HG03469 (cell line): ENCODE results near the gene DLD.
"Not testable (repeated sequence)": the region's sequence is repeated elsewhere in the genome, so short reads cannot be mapped to it uniquely, and the experiment has no call there.

Source experiments
- ATAC-seq: cut with Tn5 transposase; IDR thresholded peaks from one replicate; pipeline ENCODE4 v1.9.1; 2021; ENCODE audit warnings: mild to moderate bottlenecking, moderate library complexity, moderate number of reproducible peaks; ENCODE audit not compliant: unreplicated experiment

Gene DLD

DNA sequence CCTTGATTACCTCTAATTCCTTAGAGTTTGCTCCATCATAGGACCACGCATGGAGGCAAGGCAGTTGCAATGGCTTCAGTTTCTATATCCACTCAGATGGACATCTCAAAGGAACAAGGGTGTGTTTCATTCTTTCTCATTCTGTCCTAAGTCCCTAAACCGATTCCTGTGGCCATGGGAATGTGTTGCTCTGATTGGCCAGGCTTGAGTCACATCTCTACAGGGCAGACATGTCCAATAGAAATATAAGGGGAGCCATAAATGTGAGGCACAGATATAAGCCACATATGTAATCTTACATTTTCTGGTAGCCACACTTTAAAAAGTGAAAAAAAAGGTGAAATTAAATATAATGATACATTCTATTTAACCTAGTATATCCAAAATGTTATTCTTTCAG, 16.9 kb upstream of the DLD start:
- no peak for ATAC-seq

DNA sequence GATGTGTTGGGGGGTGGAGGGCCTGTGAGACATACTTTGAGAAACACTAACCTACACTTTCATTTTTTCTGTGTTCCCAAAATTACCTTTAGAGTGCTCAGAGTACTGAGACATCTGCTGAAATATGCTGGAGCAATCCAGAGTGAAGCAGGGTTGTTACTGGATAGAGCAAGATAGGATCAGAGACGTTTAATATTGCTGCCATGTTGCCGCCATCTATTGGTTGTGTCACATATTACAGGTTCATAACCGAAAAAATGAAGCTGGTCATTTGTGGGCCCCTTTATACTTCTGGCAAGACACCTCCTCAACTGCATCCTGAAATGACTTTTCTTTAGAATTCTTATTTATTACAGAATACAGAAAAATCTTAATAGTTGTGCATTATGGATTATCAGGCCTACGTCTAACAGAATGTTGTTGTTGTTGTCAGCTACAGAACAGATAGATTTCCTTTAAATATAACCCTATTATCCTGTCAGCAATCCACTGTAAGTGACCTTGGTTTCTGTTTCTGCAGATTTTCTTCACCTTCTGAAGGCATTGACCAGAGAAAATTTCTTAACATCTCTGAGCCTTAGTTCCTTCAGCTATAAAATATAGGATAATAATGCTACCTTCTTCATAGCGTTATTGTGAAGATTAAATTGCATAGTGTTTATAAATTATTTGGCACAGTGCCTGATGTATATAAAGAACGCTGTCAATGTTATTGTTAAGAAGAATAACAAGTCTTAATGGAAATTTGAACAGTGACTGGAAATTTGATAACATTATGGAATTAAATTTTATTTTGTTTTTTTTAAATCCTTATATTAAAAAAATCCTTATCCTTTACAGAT, 16.2 kb upstream of the DLD start:
- peak; percentile 58 for ATAC-seq

DNA sequence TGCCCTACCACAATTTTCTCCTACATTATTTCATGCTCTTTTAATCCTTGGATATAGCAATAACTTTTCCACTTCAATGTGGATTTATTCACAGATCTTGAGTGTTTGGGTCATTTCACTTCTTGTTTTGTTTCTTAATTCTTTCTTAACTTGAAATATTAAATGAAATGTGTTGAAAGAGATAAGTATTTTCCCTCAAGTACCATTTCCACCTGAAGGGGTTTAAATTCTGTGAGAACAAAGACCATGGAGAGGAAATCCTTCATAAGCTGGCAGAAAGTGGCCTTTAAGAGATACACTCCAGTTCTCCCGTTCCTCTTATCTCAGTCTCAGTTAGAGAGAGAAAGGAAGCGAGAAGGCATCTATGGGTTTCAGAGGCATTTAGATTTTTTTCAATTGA, 14.1 kb upstream of the DLD start:
- no peak for ATAC-seq

DNA sequence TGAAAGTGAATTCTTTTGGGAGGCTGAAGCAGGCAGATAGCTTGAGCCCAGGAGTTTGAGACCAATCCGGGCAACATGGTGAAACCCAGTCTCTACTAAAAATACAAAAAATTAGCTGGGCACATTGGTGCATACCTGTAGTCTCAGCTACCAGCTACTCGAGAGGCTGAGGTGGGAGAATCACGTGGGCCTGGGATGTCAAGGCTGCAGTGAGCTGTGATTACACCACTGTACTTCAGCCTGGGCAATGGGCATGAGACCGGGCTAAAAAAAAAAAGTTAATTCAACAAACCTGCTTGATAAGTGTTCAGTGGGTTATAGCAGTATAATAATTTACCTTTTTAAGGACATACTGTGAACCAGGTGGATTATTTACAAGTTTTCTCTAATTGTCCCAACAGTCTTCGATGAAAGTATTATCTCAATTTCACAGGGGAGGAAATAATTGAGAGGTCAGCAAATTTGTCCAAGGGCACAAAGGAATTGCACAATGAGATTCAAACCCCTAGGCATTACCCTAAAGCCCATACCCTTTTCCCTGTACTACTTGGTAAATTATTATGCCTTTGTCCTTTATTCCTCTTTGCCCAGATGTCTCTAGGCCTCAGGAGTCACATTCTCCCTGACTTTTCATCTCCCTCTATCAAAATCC, 13.1 kb upstream of the DLD start:
- no peak for ATAC-seq

DNA sequence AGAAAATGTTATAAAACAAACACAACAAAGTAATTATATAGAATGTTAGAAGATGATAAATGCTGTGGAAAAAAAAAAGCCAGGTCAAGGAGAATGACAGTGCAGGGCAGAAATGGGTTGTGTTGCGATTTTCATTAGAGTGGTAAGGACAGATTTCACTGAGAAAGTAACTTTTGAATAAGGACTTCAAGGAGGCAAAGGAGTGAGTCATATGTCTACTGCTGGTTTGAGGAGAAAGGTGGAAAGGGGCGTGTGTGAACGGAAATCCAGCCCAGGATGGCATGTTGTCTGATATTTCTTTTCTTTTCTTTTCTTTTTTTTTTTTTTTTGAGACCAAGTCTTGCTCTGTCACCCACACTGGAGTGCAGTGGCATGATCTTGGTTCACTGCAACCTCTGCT, 12.3 kb upstream of the DLD start:
- no peak for ATAC-seq

DNA sequence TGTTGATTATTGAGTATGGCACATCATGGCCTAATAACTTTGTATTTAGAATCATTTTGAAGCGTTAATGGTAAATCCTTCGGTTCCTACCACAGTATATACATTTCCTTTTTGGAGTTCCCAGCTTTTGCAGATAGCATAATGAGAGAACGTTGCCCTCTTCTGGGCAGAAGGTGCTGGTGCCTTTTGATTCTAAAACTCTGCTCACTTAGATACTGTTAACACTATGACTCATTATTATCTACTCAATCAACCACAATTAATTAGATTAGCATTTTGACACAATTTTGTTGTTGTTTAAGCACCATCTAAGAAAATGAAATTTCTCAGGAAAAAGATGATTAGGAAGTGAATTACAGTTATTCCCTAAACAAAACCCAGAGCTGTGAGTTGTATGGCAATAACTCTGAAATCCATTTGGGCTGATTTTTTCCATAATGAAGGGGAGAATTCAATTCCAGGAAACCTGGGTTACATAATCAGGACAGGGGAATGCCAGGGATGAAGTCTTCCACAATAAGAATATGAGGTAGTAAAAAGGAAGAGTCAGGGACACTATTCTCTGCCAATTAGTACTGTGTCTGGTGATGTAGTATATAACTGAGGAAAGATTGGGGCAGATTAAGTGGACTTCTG, 11.5 kb upstream of the DLD start:
- peak; percentile 64 for ATAC-seq

DNA sequence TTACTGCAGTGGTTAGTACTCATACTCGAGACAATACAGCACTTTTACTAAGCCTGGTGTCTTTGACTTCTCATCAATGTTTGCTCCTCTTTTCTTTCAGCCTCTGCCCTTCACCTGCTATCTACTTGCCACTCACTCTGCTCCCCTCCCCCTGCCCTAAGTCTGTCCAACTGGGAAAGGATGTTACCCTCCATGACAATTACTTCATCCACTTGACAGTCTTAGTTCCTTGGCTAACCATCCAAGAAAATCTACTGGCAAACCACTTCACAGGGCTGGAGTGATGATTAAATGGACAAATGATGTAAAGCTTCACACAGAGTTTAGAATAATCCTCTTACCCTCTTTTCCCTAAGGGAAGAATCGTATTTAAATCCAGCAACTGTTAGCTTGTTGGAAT, 8.2 kb upstream of the DLD start:
- ATAC-seq: no peak

DNA sequence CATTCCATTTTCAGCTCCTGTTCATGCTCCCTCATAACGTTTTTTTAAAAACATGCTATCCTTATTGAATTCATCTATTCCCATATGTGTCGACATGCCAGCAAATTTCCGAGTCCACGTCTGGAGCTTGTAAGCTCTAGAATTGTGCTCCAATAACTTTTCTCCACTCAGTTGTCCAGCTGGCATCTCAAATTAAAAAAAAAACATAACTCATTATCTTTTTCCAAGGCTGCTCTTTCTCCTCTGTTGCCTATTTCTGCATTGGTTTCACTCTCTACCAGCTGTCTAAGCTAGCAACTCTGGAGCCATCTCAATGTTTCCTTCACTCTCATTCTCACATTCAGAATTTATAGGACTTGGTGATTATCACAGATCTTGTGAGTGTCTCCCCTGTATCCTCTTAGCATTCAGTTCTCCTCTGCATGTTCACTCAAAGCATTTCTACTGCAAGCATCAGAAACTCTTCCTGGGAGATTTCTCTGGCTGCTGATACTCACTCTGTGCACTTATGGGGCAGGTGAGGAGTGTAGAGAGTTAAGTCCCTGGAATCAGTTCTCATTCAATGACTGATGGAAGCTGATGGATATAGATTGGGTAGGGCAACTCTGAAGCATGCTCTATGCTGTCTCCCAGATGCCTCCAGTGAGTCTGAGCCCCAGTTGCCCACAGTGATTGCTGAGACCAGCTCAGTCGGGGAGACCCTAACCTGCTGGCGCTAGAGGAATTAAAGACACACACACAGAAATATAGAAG, 6.7 kb upstream of the DLD start:
- ATAC-seq: no peak

DNA sequence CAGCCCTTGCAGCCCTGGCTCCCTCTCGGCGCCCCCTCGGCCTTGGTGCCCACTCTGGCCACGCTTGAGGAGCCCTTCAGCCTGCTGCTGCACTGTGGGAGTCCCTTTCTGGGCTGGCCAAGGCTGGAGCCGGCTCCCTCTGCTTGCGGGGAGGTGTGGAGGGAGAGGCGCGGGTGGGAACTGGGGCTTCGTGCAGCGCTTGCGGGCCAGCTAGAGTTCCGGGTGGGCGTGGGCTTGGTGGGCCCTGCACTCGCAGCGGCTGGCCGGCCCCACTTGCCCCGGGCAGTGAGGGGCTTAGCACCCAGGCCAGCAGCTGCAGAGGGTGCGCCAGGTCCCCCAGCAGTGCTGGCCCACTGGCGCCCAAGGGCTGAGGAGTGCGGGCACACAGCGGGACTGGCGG, 3.2 kb upstream of the DLD start:
- ATAC-seq: not testable (repeated sequence)

DNA sequence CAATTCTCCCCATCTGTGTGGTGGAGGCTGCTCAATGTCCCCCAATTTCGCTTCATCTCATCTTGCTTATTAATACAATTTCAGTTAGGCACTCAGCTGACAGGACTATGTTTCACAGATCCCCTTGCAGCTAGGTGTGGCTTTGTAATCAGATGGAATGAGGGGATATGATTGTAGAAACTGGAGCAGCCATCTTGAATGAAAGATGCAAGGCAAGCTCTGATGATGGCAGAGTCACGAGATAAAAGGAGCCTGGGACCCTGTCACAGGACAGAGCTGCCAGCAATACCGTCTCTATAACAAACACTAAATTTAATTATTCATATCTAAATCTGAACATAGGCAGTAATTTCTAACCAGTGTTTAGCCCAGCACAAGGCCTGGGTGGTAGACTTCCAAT, 991 bp upstream of the DLD start:
- no peak for ATAC-seq

DNA sequence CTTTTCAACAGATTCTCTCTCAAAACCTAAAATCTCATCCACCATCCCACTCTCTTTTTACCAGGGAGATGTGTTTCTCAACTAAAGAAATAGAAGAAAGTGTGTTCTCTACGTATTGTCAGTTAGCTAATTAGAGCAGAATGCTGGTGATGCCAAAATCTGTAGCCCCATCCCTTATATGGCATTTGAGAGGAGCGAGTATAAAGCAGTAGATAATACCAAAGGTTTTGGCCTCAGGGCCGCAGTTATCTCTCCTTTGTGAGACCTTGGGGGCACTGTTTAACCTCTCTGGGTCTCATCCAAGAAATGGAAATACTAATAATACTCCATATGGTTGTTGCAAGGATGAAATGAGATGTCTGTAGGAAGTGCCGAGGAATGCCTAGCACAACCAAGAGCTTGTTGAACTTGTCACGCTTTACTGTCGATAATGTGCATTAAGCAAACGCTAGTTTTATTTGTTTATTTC, 456 bp upstream of the DLD start:
- no peak for ATAC-seq

DNA sequence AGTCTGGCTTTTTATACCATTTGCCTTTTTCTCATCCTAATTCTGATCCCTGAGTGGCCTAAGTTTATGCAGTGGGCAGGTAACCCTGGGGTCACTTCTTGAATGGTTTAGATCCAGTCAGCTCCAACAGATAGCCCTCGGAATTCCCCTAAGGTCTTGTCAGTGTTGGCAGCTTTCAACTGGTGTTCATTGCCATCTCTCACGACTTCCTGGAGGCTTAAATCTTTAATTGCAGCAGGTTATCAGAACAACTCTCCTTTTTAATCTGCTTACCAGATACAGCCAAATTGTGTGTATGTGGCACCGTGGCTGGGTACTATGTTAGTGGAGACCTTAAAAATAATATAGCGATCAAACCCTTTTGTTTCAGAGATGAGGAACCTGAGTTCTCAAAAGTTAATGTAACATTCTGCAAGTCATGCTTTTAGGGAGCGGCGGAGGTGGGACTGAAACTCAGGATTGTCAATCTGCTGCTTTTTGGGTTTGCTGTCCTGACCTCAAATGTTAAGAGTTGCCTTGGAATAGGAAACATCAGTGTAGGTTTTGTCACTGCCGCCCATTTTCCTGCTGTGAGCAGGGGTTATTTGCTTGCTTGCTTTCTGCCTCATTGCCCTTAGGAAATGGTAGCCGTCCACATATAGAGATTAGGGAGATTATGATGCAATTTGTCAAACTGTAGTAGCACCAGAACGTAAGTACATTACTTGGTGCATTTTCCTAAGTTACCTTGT, 818 bp downstream of the DLD start:
- ATAC-seq: no peak

DNA sequence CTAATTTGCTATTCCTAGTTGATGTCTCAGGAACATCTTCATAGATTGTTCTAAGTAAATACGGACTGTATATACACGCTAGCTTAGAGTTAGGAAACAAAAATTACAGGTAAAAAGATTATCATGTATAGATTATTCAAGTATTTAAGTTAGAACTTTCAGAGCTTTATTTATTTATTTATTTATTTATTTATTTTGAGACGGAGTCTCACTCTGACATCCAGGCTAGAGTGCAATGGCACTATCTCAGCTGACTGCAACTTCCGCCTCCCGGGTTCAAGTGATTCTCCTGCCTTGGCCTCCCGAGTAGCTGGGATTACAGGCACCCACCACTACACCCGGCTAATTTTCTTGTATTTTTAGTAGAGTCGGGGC, 1.4 kb downstream of the DLD start:
- ATAC-seq: not testable (repeated sequence)

DNA sequence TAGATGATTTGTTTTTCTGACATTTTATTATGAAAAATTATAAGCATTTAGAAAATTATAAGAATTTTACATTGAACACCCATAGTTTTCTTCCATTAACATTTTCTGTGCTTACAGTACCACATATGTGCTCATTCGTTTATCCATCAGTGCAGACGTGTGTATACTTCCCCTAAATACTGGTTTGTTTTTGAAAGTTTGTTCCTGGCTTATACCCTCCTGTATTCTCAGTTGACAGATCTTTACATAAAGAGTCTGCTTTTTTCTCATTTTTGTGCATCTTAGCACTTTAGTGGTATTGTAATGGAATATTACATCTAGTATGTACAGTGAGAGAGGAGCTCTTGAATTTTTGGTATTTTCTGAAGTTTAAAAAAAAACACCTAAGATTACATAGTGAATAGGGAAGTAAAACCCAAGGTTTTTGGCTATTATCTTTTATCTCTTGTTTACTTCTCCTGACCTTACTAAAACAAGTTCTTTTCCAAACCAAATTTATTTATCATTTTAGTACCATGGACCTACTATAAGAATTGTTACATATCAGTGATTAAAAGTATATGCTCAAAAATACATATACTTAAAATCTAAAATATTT, 8.1 kb downstream of the DLD start:
- no peak for ATAC-seq

DNA sequence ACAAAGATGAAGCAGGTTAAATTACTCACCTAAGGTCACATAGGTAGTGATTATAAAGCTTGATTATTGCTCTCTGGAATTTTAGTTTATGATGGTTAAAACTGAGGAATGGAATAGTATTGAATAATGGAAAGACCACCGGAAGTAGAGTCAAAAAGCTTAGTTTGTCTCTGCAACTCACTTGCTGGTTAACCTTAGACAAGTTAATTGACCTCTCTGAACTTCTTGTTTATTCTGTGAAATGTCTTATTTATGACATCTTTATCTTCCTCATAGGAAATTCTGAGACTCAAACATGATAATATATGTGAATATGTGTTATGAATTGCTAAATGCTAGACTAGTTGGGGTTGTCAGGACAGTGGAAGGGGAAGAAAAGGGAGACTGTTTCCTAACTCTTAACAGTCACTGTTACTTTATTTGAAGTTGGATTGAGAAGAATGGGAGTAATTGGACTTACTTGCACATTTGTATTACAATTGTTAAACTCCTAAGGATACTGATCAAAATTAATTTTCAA, 9.6 kb downstream of the DLD start:
- no peak for ATAC-seq

DNA sequence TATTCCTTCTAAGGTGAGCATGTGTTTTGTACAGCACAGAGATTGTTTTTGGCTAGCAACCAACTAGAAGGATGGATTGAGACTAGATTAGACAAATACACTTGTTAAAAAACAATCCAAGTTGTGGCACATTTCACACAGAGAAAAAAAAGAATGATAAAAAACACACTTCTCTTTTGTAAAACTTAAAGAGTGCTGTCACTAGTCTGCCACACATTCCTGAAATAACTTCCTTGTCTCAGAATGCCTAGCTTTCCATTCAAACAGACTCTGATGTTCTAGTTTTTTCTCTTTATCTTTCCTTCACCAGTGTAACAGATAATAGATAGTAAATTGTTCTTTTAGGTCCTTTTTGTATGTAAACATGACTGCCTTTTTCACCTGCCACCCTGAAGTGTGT, 11.4 kb downstream of the DLD start:
- ATAC-seq: no peak

DNA sequence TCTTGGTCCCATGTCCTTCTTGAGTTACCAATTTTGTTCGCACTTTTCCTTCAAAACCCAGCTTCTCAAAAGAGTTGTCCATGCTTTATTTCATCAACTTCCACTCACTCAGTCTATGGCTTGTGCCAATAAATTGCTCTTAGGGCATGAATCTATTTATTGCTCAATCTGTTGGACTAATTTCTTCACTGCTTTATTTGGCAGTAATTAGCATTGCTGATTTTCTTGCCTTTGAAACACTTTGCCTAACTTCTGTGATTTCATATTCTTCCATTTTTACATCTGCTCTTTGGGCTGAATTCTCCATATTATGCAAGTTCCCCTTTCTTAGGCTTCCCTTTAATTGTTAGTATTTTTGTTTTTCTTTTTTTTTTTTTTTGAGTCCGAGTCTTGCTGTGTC, 16.8 kb downstream of the DLD start:
- ATAC-seq: no peak

DNA sequence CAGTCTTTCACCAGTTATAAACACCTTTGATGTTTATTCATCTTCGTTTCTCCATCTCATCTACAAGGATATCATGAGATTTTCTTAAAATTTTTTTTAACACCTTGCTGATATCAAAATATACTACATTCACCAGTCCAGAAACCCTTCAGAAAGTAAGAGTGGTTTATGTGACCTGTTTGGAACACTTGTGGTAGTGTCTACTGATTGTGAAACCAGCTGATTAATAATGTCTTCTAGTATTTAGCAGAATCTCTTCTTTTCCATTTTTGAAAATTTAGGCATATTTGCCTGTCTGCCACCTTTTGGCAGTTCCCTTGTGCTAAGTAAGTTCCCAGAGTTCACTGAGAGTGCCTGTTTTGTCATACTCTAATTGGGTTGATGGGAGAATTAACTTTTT, 18.5 kb downstream of the DLD start:
- ATAC-seq: no peak

DNA sequence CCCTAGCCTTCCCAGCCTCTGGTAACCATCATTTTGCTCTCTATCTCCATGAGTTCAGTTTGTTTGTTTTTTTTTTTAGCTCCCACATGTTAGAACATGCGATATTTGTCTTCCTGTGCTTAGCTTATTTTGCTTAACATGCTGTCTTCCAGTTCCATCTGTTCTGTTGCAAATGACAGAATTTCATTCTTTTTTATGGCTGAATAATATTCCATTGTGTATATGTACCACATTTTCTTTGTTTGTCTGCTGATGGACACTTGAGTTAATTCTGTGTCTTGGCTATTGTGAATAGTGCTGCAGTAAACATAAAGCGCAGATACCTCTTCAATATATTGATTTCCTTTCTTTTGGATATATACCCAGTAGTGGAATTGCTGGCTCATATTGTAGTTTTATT, 21.0 kb downstream of the DLD start:
- no peak for ATAC-seq

DNA sequence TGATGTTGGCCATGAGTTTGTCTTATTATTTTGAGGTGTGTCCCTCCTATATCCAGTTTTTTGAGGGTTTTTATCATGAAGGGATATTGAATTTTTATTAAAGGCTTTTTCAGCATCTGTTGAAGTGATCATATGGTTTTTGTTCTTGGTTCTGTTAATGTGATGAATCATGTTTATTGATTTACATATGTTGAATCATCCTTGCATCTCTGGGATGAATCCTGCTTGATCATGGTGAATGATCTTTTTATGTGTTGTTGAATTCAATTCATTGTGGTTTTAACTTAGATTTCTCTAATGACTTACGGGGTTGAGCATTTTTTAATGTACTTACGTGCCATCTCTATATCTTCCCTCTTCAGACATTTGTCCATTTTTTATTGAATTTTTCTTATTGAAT, 22.9 kb downstream of the DLD start:
- ATAC-seq: no peak
